ENCODE data around the gene PRADC1.

The PRADC1 gene

DNA sequence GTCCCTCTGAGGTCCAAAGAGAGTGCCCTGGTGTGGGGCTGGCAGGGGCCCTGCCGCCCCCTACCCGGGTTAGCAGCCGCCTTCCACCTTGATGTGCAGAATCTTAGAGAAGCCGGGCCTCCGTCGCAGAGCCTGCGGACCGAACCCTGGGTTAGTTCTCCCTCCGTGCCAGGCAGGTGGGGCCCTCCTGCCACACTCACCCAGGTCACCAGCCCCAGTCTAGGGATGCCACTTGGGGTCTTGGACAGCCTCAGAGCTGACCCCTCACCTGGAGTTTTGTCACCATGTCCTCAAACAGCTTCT lies 25.8 kb upstream of the PRADC1 start:
- DNase-seq (ENCODE audit: low read depth): no peak

DNA sequence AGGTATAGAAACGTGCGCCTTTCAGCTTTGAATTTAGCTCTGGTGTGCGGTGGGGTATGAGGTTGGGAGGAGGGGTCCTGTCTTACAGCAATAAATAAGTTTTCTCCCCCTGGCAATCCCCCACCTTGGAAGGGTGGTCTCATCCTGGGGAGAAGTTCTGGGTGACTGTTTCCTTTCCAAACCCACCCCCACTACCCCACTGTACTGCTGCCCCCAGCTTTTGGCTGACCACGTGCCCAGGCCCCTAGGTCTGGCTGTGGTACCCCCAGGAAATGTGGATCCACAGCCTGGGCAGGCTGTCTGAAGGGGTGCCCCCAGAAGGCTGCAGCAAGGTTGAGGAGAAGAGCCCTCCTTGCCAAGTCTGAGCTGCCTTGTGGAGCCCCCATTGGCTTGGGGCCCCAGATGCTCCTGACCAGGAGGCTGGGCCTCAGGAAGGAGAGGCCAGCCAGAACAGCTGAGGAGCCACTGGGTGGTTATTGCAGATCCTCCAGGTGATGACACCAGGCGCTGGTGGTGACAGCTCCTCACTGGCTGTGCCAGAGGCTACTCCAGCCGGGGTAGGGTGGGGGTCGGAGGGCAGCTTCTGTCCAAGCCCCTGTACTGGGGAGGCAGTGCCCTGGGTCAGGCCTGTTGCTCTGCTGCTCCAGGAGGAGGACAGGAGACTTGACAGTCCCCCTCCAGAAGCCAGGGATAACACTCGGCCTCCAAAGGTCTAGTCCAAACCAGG lies 25.3 kb upstream of the PRADC1 start:
- DNase-seq (ENCODE audit: low read depth): no peak

DNA sequence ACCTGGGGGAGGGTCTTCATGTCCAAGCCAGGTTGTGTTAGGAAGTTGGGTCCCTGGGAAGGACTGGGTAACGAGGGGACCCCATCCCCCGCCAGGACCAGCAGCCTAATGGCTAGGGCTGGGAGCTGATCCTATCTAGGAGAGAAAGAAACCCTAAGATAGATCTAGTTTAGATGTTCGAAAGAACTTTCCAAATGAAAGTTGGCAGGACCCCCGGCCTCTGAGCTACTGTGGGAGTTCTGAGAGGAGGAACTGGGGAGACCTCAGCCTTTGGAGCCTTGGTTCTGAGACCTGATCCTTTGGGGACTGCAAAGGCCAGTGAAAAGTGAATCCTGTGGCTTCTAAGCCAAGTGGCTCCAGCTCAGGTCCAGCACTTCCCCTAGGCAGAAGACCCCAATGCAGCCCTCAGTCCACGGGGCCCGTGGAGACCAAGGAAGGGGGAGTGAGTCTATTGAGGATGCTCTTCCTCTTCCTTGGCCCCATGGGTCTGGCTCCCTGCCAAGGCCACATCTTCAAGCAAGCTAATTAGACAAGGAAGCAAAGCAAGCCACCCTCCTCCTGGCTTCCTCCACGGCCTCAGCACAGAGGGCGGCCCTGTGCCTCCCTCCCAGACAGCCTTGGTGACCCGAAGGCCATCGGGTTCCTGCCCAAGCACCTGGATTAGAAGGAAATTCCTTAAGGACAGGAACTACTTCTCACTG lies 24.5 kb upstream of the PRADC1 start:
- no peak for DNase-seq (ENCODE audit: low read depth)

DNA sequence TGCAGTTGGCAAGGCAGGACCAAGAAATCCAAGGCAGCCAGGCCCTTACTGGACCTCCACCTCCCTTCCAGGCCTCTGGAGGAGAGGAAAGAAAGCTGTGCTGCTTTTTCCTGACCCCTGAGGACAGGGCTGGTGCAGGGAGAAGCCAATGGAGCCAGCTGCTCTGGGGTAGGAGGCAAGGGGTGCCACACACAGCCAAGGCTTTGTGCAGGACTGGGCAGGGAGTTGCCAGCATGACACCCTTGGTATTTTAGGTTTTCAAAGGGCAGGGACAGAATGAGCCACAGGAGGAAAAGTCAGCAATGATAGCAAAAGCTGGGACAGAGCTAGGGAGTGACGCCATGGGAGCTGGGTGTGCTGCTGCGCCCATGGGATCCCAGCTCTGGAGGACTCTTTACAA lies 24.0 kb upstream of the PRADC1 start:
- no peak for DNase-seq (ENCODE audit: low read depth)

DNA sequence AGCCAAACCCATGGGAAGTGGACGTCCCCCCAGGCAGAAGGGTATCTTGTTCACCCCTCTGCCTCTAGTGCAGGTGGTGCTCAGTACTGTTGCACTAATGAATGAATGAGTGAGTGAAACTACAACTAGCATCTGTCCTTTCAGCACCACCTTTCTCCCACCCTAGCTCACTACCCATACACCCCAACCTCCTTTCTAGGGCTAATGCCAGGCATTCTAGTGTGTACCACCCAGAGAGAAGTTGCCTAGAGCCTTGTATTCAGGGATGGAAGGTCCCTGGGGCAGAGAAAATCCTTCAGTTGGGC lies 23.5 kb upstream of the PRADC1 start:
- no peak for DNase-seq (ENCODE audit: low read depth)

DNA sequence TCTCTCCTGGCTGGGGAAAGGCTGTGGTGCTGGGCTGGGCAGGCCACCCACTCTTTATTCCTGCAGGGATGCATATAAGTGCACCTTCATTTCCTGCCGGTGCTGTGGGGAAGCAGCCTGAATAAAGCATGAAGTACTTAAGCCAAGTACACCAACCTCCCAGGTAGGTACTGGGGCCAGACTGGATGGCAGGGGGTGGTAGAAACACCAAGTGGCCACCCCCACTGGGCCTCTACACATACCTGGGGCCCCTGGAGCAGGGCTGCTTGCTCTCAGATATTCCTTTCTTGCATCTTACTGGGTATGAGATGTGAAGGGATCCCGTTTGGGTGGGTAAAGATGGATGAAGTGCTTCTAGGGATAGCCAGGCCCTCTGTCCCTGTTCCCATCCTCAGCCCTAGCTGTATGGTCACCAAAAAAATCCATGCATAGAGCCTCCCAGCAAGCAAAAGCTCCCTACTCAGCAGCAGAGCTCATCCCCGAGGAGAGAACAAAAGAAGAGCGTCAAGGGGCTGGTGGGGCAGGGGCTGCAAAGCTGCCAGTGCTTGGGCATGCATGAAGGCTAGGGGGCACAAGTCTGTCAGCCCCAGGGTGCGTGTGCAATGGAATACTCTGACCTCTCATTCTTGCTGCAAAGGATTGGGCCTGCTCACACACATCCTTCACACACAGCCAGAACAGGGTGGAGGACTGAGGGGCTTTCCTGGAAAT lies 23.0 kb upstream of the PRADC1 start:
- DNase-seq (ENCODE audit: low read depth): no peak

DNA sequence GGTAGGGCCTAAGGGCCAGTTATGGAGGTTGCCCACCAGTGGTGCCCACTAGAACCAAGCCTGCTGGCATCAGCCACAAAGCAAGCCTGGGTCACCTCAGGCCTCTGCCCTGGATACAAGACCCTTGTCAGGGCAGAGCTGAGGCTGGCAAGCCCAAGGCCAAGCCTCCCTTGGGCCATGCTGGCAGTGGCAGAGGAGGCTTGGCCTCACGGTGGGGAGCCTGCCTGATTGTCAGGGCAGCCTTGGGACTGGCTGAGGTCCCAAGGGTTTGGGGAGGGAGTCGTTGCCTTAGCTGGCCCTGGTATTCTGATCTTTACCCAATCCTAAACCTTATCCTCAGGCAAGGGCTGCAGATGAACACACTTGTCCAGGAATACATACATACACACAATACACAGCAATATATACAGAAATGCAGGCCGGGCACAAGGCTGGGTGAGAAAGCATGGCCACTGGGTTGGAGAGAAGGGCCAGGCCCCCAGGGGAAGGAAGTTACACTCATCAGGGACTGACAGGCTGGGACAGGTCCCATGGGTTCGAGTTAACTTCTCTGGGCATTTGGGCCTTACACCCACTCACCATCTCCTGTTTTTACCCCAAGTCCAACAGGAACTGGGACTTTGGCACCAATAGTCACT lies 22.1 kb upstream of the PRADC1 start:
- no peak for DNase-seq (ENCODE audit: low read depth)

DNA sequence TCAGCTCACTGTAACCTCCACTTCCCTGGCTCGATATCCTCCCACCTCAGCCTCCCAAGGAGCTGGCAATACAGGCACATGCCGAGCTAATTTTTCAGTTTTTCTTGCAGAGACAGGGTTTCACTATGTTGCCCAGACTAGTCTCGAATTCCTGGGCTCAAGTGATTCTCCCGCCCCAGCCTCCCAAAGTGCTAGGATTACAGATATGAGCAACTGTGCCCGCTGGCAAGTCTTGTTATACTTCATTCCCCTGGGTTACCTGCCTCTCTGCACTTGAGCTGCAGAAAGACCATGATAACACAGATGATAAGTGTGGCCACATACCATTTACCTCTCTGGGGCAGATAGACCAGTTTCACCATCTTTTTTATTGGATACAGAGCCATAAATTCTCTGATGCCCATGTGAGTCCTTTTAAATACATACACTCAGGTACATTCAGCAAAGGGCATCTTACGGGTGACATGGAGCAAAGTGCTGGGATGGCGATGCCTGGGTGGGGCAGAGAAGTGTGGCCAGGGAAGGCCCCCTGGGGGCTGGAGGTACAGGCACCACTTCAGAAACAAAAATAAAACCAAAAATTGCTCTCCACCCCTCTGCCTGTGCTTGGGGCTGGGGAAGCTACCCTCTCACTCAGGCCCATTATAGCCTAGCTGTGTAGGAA lies 21.4 kb upstream of the PRADC1 start:
- no peak for DNase-seq (ENCODE audit: low read depth)

DNA sequence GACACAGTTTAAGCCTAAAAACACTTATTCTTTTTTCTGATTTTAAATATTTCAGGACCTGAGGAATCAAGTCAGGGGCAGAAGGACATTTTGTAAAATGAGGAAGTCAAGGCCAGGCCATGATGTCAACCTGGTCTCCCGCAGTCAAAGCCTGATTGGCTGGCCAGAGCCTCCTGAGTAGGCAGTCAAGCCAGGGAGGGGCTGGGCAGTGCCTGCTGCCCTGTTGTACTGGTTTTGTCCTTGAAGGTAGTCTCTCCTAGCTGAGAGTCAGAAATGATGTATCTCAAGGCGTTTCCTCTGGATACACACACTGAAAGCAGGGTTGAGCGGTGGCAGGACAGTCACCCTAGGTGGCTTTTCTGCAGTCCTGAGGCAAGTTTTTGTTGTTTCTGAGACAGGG lies 20.9 kb upstream of the PRADC1 start:
- DNase-seq (ENCODE audit: low read depth): no peak

DNA sequence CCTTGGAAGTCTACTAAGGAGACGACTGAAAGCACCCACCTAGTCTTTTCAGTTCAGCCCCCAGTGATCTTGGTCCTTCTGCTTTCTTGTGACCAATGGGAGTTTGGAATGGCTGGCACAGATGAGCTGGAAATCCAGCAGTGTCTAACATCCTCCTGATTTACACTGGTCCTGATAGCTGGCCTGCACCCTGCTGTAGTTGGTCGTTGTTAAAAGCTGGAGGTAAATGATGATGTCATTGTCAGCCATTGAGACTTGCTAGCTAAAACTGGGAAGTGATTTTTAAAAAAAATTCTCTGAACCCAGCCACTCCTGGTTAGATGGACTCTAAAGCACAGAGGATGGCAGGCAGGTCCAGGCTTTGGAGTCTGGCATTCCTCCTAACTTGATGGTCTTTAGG lies 20.4 kb upstream of the PRADC1 start:
- DNase-seq (ENCODE audit: low read depth): no peak

DNA sequence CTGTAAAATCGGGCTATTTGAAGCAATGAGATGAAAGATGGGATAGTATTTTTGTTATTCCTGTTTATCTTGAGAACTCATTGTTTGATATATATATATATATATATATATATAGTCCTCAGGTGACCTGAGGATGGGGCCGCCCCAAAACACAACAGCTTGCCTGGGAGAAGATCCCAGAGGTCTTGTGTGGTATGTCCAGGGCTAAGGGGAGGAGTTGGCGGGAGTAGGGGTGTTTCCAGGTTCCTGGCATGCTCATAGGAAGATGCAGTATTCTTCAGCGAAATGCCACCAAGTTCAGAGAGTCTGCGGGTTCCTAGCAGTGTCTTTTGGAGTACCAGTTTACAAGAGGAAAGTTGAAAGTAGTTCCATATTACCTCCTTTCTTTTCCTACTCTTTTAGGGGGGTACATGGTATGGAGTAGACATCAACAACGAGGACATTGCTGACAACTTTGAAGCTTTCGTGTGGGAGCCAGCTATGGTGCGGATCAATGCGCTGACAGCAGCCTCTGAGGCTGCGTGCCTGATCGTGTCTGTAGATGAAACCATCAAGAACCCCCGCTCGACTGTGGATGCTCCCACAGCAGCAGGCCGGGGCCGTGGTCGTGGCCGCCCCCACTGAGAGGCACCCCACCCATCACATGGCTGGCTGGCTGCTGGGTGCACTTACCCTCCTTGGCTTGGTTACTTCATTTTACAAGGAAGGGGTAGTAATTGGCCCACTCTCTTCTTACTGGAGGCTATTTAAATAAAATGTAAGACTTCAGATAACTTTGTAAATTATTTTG lies 19.4 kb upstream of the PRADC1 start:
- DNase-seq (ENCODE audit: low read depth): no peak

DNA sequence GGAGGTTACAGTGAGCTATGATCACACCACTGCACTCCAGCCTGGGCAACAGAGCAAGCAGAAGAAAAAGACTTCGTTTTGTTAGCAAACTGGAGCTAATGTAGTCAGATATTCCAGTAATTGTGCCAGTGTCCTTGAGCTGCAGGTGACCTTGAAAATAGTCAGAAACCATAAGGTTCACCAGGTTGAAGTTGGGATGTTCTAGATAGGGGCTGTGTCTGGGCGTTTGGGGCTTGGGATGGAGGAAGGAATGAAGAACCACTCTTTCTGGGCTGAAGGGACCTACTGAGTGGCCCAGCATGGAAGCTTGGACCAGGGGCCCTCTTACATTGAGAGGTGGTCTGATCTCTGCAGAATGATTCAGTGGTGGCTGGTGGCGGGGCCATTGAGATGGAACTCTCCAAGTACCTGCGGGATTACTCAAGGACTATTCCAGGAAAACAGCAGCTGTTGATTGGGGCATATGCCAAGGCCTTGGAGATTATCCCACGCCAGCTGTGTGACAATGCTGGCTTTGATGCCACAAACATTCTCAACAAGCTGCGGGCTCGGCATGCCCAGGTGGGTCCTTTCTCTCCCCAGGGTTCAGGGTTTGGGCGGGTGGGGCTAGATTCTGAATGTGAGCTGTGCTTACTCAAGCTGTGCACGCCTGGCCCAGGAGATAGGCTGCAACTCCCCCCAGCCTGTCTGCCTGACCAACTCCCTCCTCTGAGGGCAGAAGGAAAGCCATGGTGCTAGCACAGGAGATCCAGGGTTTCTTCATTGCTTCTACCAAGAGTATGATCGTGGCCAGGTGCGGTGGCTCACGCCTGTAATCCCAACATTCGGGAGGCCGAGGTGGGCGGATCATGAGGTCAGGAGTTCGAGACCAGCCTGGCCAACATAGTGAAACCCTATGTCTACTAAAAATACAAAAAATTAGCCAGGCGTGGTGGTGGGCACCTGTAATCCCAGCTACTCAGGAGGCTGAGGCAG lies 18.1 kb upstream of the PRADC1 start:
- DNase-seq (ENCODE audit: low read depth): no peak

DNA sequence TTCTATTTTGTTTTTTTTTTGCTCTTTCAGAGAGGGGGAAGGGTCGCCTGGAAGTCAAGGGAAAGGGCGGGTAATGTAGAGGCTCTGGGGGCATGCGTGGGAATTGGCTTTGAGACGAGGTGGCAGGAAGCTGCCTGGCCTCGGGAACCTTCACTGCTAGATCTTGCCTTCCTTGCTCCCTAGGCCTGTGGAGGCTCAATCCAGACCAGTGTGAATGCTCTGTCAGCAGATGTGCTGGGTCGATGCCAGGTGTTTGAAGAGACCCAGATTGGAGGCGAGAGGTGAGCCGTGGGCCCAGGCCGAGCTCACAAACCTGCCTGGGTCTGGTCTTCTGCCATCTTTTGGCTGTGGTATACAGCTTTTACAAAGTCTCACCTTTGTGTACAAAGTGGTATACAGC lies 16.6 kb upstream of the PRADC1 start:
- DNase-seq (ENCODE audit: low read depth): no peak

DNA sequence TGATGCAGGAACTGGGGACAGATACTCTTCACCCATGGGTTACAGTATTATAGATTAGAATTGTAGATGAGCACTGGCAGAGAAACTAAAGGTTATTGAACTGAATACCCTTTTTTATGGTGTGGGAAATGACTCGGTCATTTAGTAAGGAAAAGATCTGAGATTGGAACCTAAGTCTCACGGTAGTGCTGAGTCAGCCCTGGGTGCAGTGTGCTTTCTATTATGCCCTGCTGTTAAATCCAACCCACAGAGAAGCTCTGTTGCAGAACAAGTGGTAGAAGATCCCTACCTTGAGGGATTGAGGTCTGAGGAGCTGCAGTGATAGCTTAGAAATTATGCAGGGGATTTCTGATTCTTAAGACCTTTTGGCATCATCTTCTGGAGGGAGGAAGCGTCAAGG lies 13.8 kb upstream of the PRADC1 start:
- no peak for DNase-seq (ENCODE audit: low read depth)

DNA sequence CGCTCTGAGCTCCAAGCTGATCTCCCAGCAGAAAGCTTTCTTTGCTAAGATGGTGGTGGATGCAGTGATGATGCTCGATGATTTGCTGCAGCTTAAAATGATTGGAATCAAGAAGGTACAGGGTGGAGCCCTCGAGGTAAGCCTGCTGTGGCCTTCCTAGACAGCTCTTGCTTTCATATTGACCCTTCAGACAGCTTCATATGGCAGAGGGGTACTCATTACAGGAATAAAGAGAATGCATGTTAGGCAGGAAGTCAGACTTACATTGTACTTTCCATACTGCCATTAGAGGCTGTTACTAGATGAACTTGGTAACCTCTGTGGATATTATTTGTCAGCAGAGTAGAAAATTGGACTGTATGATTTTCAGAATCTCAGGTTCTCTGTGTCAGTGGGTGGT lies 11.5 kb upstream of the PRADC1 start:
- DNase-seq (ENCODE audit: low read depth): no peak

DNA sequence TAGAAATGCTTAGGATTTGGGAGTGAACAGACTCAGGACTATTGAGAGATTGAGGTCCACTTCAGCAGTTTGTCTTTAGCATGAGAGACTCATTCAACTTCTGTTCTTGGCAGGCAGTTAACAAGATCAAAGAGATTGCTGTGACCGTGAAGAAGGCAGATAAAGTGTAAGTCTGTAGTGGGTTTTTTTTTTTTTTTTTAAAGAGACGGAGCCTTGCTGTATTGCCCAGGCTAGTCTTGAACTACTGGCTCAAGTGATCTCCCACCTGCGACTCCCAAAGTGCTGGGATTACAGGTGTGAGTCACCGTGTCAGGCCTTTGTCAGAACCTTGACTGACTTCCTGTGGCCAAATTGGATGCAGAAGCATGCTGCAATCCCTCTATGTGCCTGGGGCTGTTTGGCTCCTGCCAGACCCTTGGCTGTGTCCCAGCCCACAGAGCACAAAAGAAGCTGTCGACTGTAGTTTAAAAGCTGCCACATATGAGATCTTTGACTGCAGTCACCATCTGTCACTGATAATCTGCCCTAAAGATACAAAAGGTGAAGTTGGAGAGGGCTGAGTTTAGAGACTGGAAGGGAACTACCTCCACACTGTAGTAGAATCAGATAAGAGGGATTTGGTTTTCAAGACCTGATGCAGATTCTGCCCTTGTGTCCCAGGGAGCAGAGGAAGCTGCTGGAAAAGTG lies 11.0 kb upstream of the PRADC1 start:
- DNase-seq (ENCODE audit: low read depth): no peak

DNA sequence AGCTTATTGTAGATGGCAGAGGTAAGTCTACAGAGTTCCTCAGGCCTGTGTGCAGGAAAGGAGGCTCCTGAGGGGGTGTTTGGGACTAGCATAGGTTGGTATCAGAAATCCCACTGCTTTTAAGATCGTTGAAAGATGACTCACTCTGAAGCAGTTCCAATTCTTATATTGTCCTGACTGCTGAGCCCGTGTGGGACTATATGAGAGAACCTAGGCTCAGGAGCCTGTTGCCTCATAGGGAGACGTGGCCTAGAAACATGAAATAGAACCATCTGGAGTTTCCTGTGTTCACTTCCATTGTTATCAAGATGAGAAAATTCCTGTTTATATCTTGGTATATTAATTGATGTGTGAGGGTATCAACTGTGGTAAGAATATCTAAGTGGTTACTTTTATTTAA lies 6.7 kb upstream of the PRADC1 start:
- DNase-seq (ENCODE audit: low read depth): peak; percentile 68

DNA sequence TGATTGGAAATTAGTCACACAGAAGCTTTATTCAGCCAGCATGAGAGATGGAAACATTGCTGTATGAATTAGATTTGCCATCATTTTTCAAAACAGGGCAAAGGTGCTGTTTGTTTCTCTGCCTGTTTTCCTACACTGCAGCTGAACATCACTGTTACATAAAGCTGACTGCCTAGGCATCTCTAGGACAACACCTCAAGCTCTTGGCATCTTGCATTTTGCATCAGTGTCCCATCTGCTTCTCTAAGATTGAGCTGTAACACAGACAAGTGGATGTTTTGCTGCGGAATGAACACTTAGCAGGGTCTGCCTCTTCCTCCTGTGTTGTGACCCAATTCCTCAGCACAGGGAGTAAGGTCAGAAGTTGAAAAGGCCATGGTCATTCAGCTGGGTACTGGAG lies 5.9 kb upstream of the PRADC1 start:
- no peak for DNase-seq (ENCODE audit: low read depth)

DNA sequence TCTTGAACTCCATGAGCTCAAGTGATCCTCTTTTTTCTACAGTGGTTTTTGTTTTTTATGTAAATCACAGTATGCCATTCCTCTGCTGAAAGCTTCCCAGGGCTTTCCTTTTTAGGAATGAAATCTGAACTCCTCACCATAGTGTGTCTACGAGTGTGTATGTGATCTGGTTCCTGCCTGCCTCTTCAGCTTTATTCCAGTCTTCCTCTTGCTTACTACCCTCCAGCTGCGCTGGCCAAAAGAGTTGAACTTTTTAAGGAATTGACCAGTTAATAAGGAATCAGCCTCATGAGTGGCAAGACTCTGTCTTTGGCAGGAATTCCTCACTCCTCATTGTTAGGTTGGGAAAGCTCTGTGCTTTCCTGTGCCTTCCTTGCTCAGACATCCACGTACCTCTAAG lies 5.1 kb upstream of the PRADC1 start:
- no peak for DNase-seq (ENCODE audit: low read depth)

DNA sequence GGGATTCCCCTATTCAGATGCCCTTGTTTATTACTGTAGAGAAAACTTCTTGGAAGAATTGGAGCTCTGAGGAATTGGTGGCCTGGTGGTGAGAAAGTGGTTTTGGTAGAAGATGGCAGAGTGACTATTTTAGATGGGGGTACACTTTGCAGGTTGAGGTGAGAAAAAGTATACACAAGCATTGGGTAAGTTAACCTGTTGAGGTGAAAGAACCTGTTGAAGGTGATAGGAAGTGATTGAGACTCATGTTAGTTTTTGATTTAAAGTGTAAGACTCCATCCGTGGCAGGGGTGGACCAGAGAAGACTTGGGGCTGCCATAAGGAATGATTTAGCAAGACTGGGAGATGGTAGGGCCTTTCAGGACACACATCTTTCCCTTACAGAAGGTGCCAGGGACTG lies 4.1 kb upstream of the PRADC1 start:
- DNase-seq (ENCODE audit: low read depth): no peak

Data from HS-5 (cell line).